ENCODE results near the gene TIMM10.

The TIMM10 gene

GRCh38 chr11:57482782-57483561, 47.6 kb downstream of the TIMM10 start:
- DNase-seq: no peak

- no peak for DNase-seq
These were observed 48.4 kb downstream of the TIMM10 start for GRCh38 chr11:57481915-57482781.

- no peak for DNase-seq
These were observed 49.2 kb downstream of the TIMM10 start for GRCh38 chr11:57481315-57481714.

- DNase-seq: no peak
These were observed 50.0 kb downstream of the TIMM10 start for GRCh38 chr11:57480409-57481137.

GRCh38 chr11:57479911-57480310, 50.6 kb downstream of the TIMM10 start:
- no peak for DNase-seq

GRCh38 chr11:57479021-57479663, 51.4 kb downstream of the TIMM10 start:
- DNase-seq: no peak
